Endodermal cell (in vitro differentiated cells): ENCODE data around the gene CCDC28B. TPM values are rescaled to one million over a fixed set of nuclear protein-coding genes. Genes with fewer than 3 reads are reported as not detected.

Source experiments
- DNase-seq: peaks from one replicate; pipeline ENCODE4 v3.0.0-alpha.2; 2017
- H3K27ac ChIP-seq: 2 replicates; pipeline ENCODE4 v1.5.1; 2013; ENCODE audit warnings: mild to moderate bottlenecking, low read depth, low read length, moderate library complexity
- H3K27me3 ChIP-seq: 2 replicates; pipeline ENCODE4 v1.6.1; 2013; ENCODE audit warnings: mild to moderate bottlenecking, low read length, moderate library complexity; ENCODE audit not compliant: insufficient read depth, control insufficient read depth, poor library complexity, severe bottlenecking
- H3K36me3 ChIP-seq: 2 replicates; pipeline ENCODE4 v1.7.0; 2013; ENCODE audit warnings: mild to moderate bottlenecking, low read length, moderate library complexity; ENCODE audit not compliant: control insufficient read depth, insufficient read depth
- H3K4me1 ChIP-seq: one replicate; pipeline ENCODE4 v1.7.0; 2013; ENCODE audit warnings: low read length; ENCODE audit not compliant: control insufficient read depth, insufficient read depth
- H3K4me3 ChIP-seq: 2 replicates; pipeline ENCODE4 v1.5.1; 2013; ENCODE audit warnings: mild to moderate bottlenecking, low read length, moderate library complexity
- H3K9ac ChIP-seq: 2 replicates; pipeline ENCODE4 v1.6.1; 2013; ENCODE audit warnings: mild to moderate bottlenecking, low read length, moderate library complexity; ENCODE audit not compliant: poor library complexity, severe bottlenecking; ENCODE audit errors: extremely low read depth
- H3K9me3 ChIP-seq: 2 replicates; pipeline ENCODE4 v1.6.1; 2013; ENCODE audit warnings: mild to moderate bottlenecking, low read length, moderate library complexity; ENCODE audit not compliant: control insufficient read depth
- H3K27ac Mint-ChIP-seq: 2 replicates; pipeline ENCODE4 v1.8.0; 2020; ENCODE audit warnings: mixed read lengths
- H3K27me3 Mint-ChIP-seq: 2 replicates; pipeline ENCODE4 v1.8.0; 2021; ENCODE audit warnings: mild to moderate bottlenecking, mixed read lengths; ENCODE audit not compliant: insufficient read depth
- H3K36me3 Mint-ChIP-seq: 2 replicates; pipeline ENCODE4 v1.8.0; 2020; ENCODE audit warnings: low read depth, mixed read lengths
- H3K4me1 Mint-ChIP-seq: 2 replicates; pipeline ENCODE4 v1.8.0; 2020; ENCODE audit warnings: mixed read lengths
- H3K4me3 Mint-ChIP-seq: 2 replicates; pipeline ENCODE4 v1.8.0; 2020; ENCODE audit warnings: mild to moderate bottlenecking, moderate library complexity, mixed read lengths
- H3K9me3 Mint-ChIP-seq: 2 replicates; pipeline ENCODE4 v1.8.0; 2020; ENCODE audit warnings: mild to moderate bottlenecking, mixed read lengths
- CTCF ChIP-seq: fragments of 200-600 bp; sonication (generic); conservative IDR thresholded peaks from 2 replicates; pipeline ENCODE4 v1.5.0; 2021; ENCODE audit warnings: antibody characterized with exemption, mild to moderate bottlenecking
- WGBS, 2 experiments: methylation state at CpG; one replicate each; pipeline versions ENCODE4 v1.1.5 to v1.1.7; 2013; ENCODE audit warnings: missing lambda C conversion rate in 2 of 2, mixed read lengths in 1 of 2; ENCODE audit not compliant: insufficient coverage in 1 of 2, insufficient read length in 1 of 2; 5-methylcytosine and 5-hydroxymethylcytosine counted together
- total RNA-seq, 2 donors: library from RNA; stranded (reverse); fragmentation: NEBNext Ultra II Directional in 1 of 2; extraction: Animal tissue kit (Norgen Biotek cat#: 25700) in 1 of 2; gene quantifications; 2 replicates in 1 of 2; 3 replicates in 1 of 2; pipeline ENCODE4 v1.2.1, GENCODE V29; 2021

Gene CCDC28B
- total RNA-seq, 2 donors from 2014 or later = 9.2 to 11.1 TPM

- peaks cover 17% of the 10 kb centered on the region for H3K4me1 Mint-ChIP-seq
- TF ChIP-seq CTCF = no peak
- H3K27me3 Mint-ChIP-seq = peaks cover 1% of the 10 kb centered on the region
- Histone ChIP-seq H3K27ac (peak overlapping the region; percentile 57), H3K27me3 (no peaks in the 10 kb centered on the region), H3K9me3 (no peaks in the 10 kb centered on the region), H3K36me3 (peaks cover 49% of the 10 kb centered on the region), H3K4me3 (no peak overlapping the region), H3K9ac (no peak overlapping the region), H3K4me1 (no peaks in the 10 kb centered on the region)
- WGBS, 2 experiments = 88 to 91% methylated on average over 2 to 3 of the region's 3 CpGs
- no peak for DNase-seq
- H3K27ac Mint-ChIP-seq = no peak overlapping the region
- no peak overlapping the region for H3K4me3 Mint-ChIP-seq
- peaks cover 40% of the 10 kb centered on the region for H3K36me3 Mint-ChIP-seq
- no peaks in the 10 kb centered on the region for H3K9me3 Mint-ChIP-seq
Observed at GRCh38 chr1:32198237-32199042, 2.0 kb upstream of the CCDC28B start.

- H3K36me3 ChIP-seq = peaks cover 43% of the 10 kb centered on the region
- no peaks in the 10 kb centered on the region for H3K4me1 ChIP-seq
- no peak for TF ChIP-seq CTCF
- H3K27me3 ChIP-seq = no peaks in the 10 kb centered on the region
- H3K4me3 ChIP-seq = no peak overlapping the region
- Mint-ChIP-seq H3K4me1 (peaks cover 17% of the 10 kb centered on the region), H3K27me3 (peaks cover 3% of the 10 kb centered on the region), H3K36me3 (peaks cover 33% of the 10 kb centered on the region), H3K27ac (peak overlapping the region; percentile 26), H3K9me3 (no peaks in the 10 kb centered on the region), H3K4me3 (no peak overlapping the region)
- DNase-seq = no peak
- no peak overlapping the region for H3K27ac ChIP-seq
- 81 to 83% methylated on average over 3 to 4 of the region's 4 CpGs for WGBS, 2 experiments
- H3K9ac ChIP-seq = no peak overlapping the region
- no peaks in the 10 kb centered on the region for H3K9me3 ChIP-seq
Observed at GRCh38 chr1:32199043-32199716, 1.2 kb upstream of the CCDC28B start.

- H3K9me3 Mint-ChIP-seq = no peaks in the 10 kb centered on the region
Observed at GRCh38 chr1:32199717-32200072, 700 bp upstream of the CCDC28B start.

More at GRCh38 chr1:32199717-32200072, 700 bp upstream of the CCDC28B start:
- H3K36me3 ChIP-seq = peaks cover 38% of the 10 kb centered on the region
- no peaks in the 10 kb centered on the region for H3K27me3 ChIP-seq
- H3K4me3 ChIP-seq = peak overlapping the region; percentile 90
- no peak for TF ChIP-seq CTCF
- H3K9me3 ChIP-seq = no peaks in the 10 kb centered on the region
- no peaks in the 10 kb centered on the region for H3K4me1 ChIP-seq
- DNase-seq = no peak
- Mint-ChIP-seq H3K27ac (no peak overlapping the region), H3K4me3 (peak overlapping the region; percentile 59), H3K27me3 (peaks cover 7% of the 10 kb centered on the region), H3K4me1 (peaks cover 17% of the 10 kb centered on the region), H3K36me3 (peaks cover 28% of the 10 kb centered on the region)
- H3K9ac ChIP-seq = peak overlapping the region; percentile 72
- 57% methylated on average over 5 of the region's 6 CpGs; no CpG with 5 or more reads in 1 of the 2 experiments for WGBS, 2 experiments
- peak overlapping the region; percentile 86 for H3K27ac ChIP-seq
